PC-3 (cell line): ENCODE results near the gene OR7G1. TPM values are rescaled to one million over a fixed set of nuclear protein-coding genes. Genes with fewer than 3 reads are reported as not detected.

Experiments used
- ATAC-seq: fragments of 200-7000 bp; cut with Tn5 transposase; 2 replicates; pipeline ENCODE4 v1.9.1; 2020; ENCODE audit warnings: mild to moderate bottlenecking, moderate library complexity
- BruUV-seq: library from RNA; stranded (reverse); fragments of 400-500 nt; replicated peaks from 2 replicates; lab custom pipeline; 2021; lab: Mats Ljungman, UMichigan
- CTCF ChIA-PET: fragments of 300-600 bp; sonication (Branson Sonifier 250); formaldehyde crosslinking; loops from one replicate; lab custom pipeline; 2022; ENCODE audit warnings: antibody characterized with exemption; lab: Charles Lee
- POLR2A ChIA-PET: fragments of 300-600 bp; sonication (Branson Sonifier 250); formaldehyde crosslinking; loops from one replicate; lab custom pipeline; 2022; ENCODE audit warnings: antibody characterized with exemption; ENCODE audit not compliant: unreplicated experiment; lab: Charles Lee
- DNase-seq: peaks from one replicate; pipeline ENCODE4 v3.0.0-alpha.2; 2015
- H2AFZ ChIP-seq: fragments of 300-600 bp; sonication (generic); 2 replicates; pipeline ENCODE4 v1.6.0; 2016; ENCODE audit warnings: antibody characterized with exemption, low read length
- H3F3A ChIP-seq: fragments of 300-600 bp; sonication (generic); one replicate; pipeline ENCODE4 v1.6.0; 2017; ENCODE audit warnings: antibody characterized with exemption, low read length, control low read depth, mild to moderate bottlenecking; ENCODE audit not compliant: unreplicated experiment
- H3K27ac ChIP-seq: fragments of 300-600 bp; sonication (generic); 2 replicates; pipeline ENCODE4 v1.5.1; 2016; ENCODE audit warnings: mild to moderate bottlenecking, low read length
- H3K27me3 ChIP-seq: fragments of 300-600 bp; sonication (generic); 2 replicates; pipeline ENCODE4 v1.6.1; 2016; ENCODE audit warnings: low read length, mixed read lengths
- H3K36me3 ChIP-seq: fragments of 300-600 bp; sonication (generic); 2 replicates; pipeline ENCODE4 v1.6.1; 2016; ENCODE audit warnings: low read depth, mixed run types, low read length, mixed read lengths
- H3K4me1 ChIP-seq: fragments of 300-600 bp; sonication (generic); 2 replicates; pipeline ENCODE4 v1.5.1; 2016; ENCODE audit warnings: low read length; ENCODE audit not compliant: insufficient read depth
- H3K4me2 ChIP-seq: fragments of 300-600 bp; sonication (generic); 2 replicates; pipeline ENCODE4 v1.6.0; 2016; ENCODE audit warnings: low read length
- H3K4me3 ChIP-seq: fragments of 300-600 bp; sonication (generic); 2 replicates; pipeline ENCODE4 v1.5.1; 2016; ENCODE audit warnings: mild to moderate bottlenecking, low read length, mixed read lengths
- H3K79me2 ChIP-seq: fragments of 300-600 bp; sonication (generic); 2 replicates; pipeline ENCODE4 v1.6.1; 2017; ENCODE audit warnings: low read length, mixed read lengths
- H3K9ac ChIP-seq: fragments of 300-600 bp; sonication (generic); 2 replicates; pipeline ENCODE4 v1.6.0; 2016; ENCODE audit warnings: mild to moderate bottlenecking, low read length
- H3K9me2 ChIP-seq: fragments of 300-600 bp; sonication (generic); replicated peaks from 2 replicates; pipeline ENCODE4 v1.6.1; 2016; ENCODE audit warnings: mixed run types, low read length, mixed read lengths
- H3K9me3 ChIP-seq: fragments of 300-600 bp; sonication (generic); 2 replicates; pipeline ENCODE4 v1.6.1; 2016; ENCODE audit warnings: low read length, mixed read lengths
- H4K20me1 ChIP-seq: fragments of 300-600 bp; sonication (generic); 2 replicates; pipeline ENCODE4 v1.6.1; 2016; ENCODE audit warnings: low read length, mixed read lengths
- EZH2 ChIP-seq: fragments of 300-600 bp; sonication (generic); IDR thresholded peaks from one replicate; pipeline ENCODE4 v1.6.1; 2017; ENCODE audit warnings: antibody characterized with exemption, mild to moderate bottlenecking, low read length; ENCODE audit not compliant: unreplicated experiment
- EZH2phosphoT487 ChIP-seq: fragments of 300-600 bp; sonication (generic); IDR thresholded peaks from 2 replicates; pipeline ENCODE4 v1.6.1; 2018; ENCODE audit warnings: mild to moderate bottlenecking, antibody characterized with exemption, low read length, borderline replicate concordance
- intact Hi-C: fragments of 100-400 bp; cut with micrococcal nuclease; formaldehyde crosslinking; loops from 2 replicates; pipeline ENCODE4 v1.9.0; 2023
- total RNA-seq: library from RNA; depleted of rRNA; stranded (reverse); fragments of >200 nt; gene quantifications from 2 replicates; pipeline ENCODE4 v1.2.3, GENCODE V29; 2014
- TF ChIP-seq, protein P1 (sequence below): fragments of 300-600 bp; sonication (generic); conservative IDR thresholded peaks from 2 replicates; pipeline ENCODE4 v1.5.1; 2017; ENCODE audit warnings: antibody characterized with exemption, low read depth, mild to moderate bottlenecking, low read length

Gene OR7G1
- total RNA-seq, 1 experiment from 2014 or later: not detected

GRCh38 chr19:9116547-9116946 lies 984 bp upstream of the OR7G1 start:
- Histone ChIP-seq H4K20me1 (no peaks in the 10 kb centered on the region), H3K4me3 (no peak overlapping the region), H3K27me3 (peaks cover 23% of the 10 kb centered on the region), H3K4me2 (no peak overlapping the region), H2AFZ (no peak overlapping the region), H3K9ac (no peak overlapping the region), H3K36me3 (no peaks in the 10 kb centered on the region), H3K79me2 (no peaks in the 10 kb centered on the region), H3K4me1 (no peaks in the 10 kb centered on the region), H3K9me2 (no peaks in the 10 kb centered on the region), H3K9me3 (0 out of 2 replicates have a peak, but pooled peaks cover 3% of the 10 kb centered on the region), H3F3A (no peaks in the 10 kb centered on the region), H3K27ac (no peak overlapping the region)
- TF ChIP-seq, protein P1, sequence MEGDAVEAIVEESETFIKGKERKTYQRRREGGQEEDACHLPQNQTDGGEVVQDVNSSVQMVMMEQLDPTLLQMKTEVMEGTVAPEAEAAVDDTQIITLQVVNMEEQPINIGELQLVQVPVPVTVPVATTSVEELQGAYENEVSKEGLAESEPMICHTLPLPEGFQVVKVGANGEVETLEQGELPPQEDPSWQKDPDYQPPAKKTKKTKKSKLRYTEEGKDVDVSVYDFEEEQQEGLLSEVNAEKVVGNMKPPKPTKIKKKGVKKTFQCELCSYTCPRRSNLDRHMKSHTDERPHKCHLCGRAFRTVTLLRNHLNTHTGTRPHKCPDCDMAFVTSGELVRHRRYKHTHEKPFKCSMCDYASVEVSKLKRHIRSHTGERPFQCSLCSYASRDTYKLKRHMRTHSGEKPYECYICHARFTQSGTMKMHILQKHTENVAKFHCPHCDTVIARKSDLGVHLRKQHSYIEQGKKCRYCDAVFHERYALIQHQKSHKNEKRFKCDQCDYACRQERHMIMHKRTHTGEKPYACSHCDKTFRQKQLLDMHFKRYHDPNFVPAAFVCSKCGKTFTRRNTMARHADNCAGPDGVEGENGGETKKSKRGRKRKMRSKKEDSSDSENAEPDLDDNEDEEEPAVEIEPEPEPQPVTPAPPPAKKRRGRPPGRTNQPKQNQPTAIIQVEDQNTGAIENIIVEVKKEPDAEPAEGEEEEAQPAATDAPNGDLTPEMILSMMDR: no peak
- TF ChIP-seq EZH2phosphoT487 (no peak), EZH2 (no peak)
- ChIA-PET CTCF (no interaction called here), POLR2A (no interaction called here)
- intact Hi-C loops: no loop called here
- BruUV-seq: no TSS peak
- ATAC-seq (no peak), DNase-seq (no peak)

DNA sequence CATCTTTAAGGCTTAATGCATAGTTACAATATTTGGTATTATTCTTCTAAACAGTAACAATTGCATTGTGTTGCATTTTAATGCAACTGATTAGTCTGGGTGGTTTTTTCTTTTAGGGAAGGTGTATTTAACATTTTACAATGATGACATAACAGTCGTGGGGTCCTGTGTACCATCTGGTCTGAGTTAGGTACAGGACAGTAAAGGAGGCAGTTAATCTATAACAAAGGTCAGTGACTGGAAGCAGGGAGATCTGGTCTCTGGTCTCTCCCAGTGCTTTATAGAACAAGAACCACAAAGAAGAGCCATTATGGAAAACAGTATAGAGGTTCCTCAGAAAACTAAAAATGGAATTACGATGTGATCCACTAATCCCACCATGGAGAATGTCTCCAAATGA lies 5.6 kb downstream of the OR7G1 start:
- H2AFZ ChIP-seq: no peak overlapping the region
- DNase-seq: no peak
- H3K4me2 ChIP-seq: no peak overlapping the region
- H3K9me2 ChIP-seq: no peaks in the 10 kb centered on the region
- H3K27me3 ChIP-seq: peaks cover 36% of the 10 kb centered on the region
- H3K4me1 ChIP-seq: no peaks in the 10 kb centered on the region; the same call in 1 of the 2 replicates
- TF ChIP-seq EZH2phosphoT487: no peak
- no TSS peak for BruUV-seq
- ChIA-PET POLR2A (no interaction called here), CTCF (no interaction called here)
- H3F3A ChIP-seq: no peaks in the 10 kb centered on the region
- intact Hi-C loops: loop anchor here (2.0 kb wide), 1 partner anchor 17 kb away; the partner anchor contains the start of gene OR7G3
- H3K79me2 ChIP-seq: no peaks in the 10 kb centered on the region
- 0 out of 2 replicates have a peak, but pooled peaks cover 2% of the 10 kb centered on the region for H3K9me3 ChIP-seq
- H3K9ac ChIP-seq: no peak overlapping the region
- H3K27ac ChIP-seq: no peak overlapping the region
- ATAC-seq: no peak
- no peaks in the 10 kb centered on the region for H3K36me3 ChIP-seq
- no peak overlapping the region for H3K4me3 ChIP-seq
- H4K20me1 ChIP-seq: no peaks in the 10 kb centered on the region

DNA sequence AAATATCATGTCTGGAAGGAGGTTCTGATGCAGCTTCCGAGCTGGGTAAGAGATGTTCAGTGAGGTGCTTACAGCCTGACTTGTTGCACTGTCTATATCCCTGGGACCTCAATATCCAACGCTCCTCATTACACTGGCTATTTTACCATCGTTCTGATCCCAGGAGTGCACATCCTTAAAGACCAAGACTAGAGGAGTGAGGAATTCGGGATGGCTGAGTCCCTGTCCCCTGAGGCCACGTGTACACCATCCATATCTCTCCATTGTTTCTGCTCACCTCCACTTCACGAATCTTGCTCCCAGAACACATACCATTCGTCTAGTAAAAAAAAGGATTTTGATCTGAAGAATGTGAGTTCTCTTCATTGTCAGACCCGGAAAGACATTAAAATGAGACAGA lies 8.2 kb downstream of the OR7G1 start, which contains the start of gene OR7G2:
Gene OR7G2, minus strand, starts transcription at position 101 of the 400 bp plus-strand sequence. CDS start 4,232 bp downstream, outside the sequence.
- POLR2A ChIA-PET: interaction anchor here (0.6 kb wide), 1 partner anchor 39 kb away, joined by 3 read pairs; no protein-coding TSS in a partner anchor
- ATAC-seq (no peak; the same call in 1 of the 2 replicates), DNase-seq (no peak)
- Histone ChIP-seq H3K4me1 (no peaks in the 10 kb centered on the region; the same call in 1 of the 2 replicates), H4K20me1 (no peaks in the 10 kb centered on the region), H3K4me2 (no peak within 1 kb of the TSS), H3K27me3 (peaks cover 44% of the 10 kb centered on the region), H3K9me2 (no peaks in the 10 kb centered on the region), H3F3A (no peaks in the 10 kb centered on the region), H3K36me3 (no peaks in the 10 kb centered on the region), H3K4me3 (no peak within 1 kb of the TSS), H3K9me3 (no peaks in the 10 kb centered on the region), H3K27ac (no peak within 1 kb of the TSS), H3K9ac (no peak within 1 kb of the TSS), H3K79me2 (no peaks in the 10 kb centered on the region), H2AFZ (no peak within 1 kb of the TSS)
- CTCF ChIA-PET: no interaction called here
- no TSS peak for BruUV-seq
- intact Hi-C loops: no loop called here
- TF ChIP-seq EZH2 (no peak), EZH2phosphoT487 (no peak)
- TF ChIP-seq, protein P1: no peak
